DND-41 (cell line): ENCODE results near the gene SPCS2.

Experiments used
- ATAC-seq: fragments of 200-7000 bp; cut with Tn5 transposase; 3 replicates; pipeline ENCODE4 v1.9.1; 2021; ENCODE audit warnings: low read depth; ENCODE audit not compliant: insufficient read depth
- DNase-seq: peaks from one replicate; pipeline ENCODE4 v3.0.0-alpha.2; 2020
- H2AFZ ChIP-seq: 2 replicates; pipeline ENCODE4 v1.6.0; 2012; ENCODE audit warnings: low read depth, low read length
- H3K27ac ChIP-seq: 2 replicates; pipeline ENCODE4 v1.5.1; 2012; ENCODE audit warnings: low read length, inconsistent platforms
- H3K27me3 ChIP-seq: fragments of 200-600 bp; sonication (generic); 2 replicates; pipeline ENCODE4 v1.6.0; 2012; ENCODE audit warnings: low read length, mild to moderate bottlenecking, inconsistent platforms; ENCODE audit not compliant: insufficient read depth, poor library complexity
- H3K36me3 ChIP-seq: 2 replicates; pipeline ENCODE4 v1.5.1; 2012; ENCODE audit warnings: low read length, inconsistent platforms; ENCODE audit not compliant: insufficient read depth
- H3K4me1 ChIP-seq: 2 replicates; pipeline ENCODE4 v1.5.1; 2012; ENCODE audit warnings: mild to moderate bottlenecking, low read length; ENCODE audit not compliant: insufficient read depth
- H3K4me2 ChIP-seq: 2 replicates; pipeline ENCODE4 v1.6.0; 2012; ENCODE audit warnings: mild to moderate bottlenecking, moderate library complexity, low read length, inconsistent platforms; ENCODE audit not compliant: insufficient read depth
- H3K4me3 ChIP-seq, 2 experiments: fragments of 200-600 bp in 1 of 2; shearing (Covaris generic) in 1 of 2; 2 replicates each; pipeline ENCODE4 v1.5.1; 2012 to 2016; ENCODE audit warnings: inconsistent platforms in 2 of 2, low read length in 2 of 2, mild to moderate bottlenecking in 2 of 2, low read depth in 1 of 2, moderate library complexity in 1 of 2
- H3K79me2 ChIP-seq: 2 replicates; pipeline ENCODE4 v1.6.0; 2012; ENCODE audit warnings: low read length, inconsistent platforms; ENCODE audit not compliant: insufficient read depth
- H3K9ac ChIP-seq: 2 replicates; pipeline ENCODE4 v1.6.0; 2012; ENCODE audit warnings: low read depth, mild to moderate bottlenecking, inconsistent platforms, low read length, moderate library complexity
- H3K9me3 ChIP-seq: 2 replicates; pipeline ENCODE4 v1.5.1; 2012; ENCODE audit warnings: low read length, moderate library complexity, mild to moderate bottlenecking, inconsistent platforms; ENCODE audit not compliant: insufficient read depth, severe bottlenecking
- H4K20me1 ChIP-seq: 2 replicates; pipeline ENCODE4 v1.6.0; 2012; ENCODE audit warnings: low read length; ENCODE audit not compliant: insufficient read depth
- CTCF ChIP-seq: IDR thresholded peaks from 2 replicates; pipeline ENCODE4 v1.5.1; 2012; ENCODE audit warnings: borderline replicate concordance, low read length, moderate library complexity, mild to moderate bottlenecking; ENCODE audit not compliant: poor library complexity, severe bottlenecking; ENCODE audit errors: extremely low read depth
- EZH2 ChIP-seq: IDR thresholded peaks from 3 replicates; pipeline ENCODE4 v1.6.1; 2012; ENCODE audit warnings: borderline replicate concordance, low read depth, mild to moderate bottlenecking, moderate library complexity, low read length, inconsistent platforms; ENCODE audit not compliant: severe bottlenecking

Gene SPCS2

GRCh38 chr11:74953451-74953850 lies 4.4 kb downstream of the SPCS2 start:
- no peak for ATAC-seq
- peaks cover 45% of the 10 kb centered on the region for H3K36me3 ChIP-seq
- H3K9me3 ChIP-seq = no peaks in the 10 kb centered on the region
- H4K20me1 ChIP-seq = peaks cover 48% of the 10 kb centered on the region
- peaks cover 36% of the 10 kb centered on the region for H3K4me1 ChIP-seq
- H2AFZ ChIP-seq = no peak overlapping the region
- H3K4me2 ChIP-seq = 0 out of 2 replicates have a peak overlapping the region, but pooled peaks have one; percentile 31
- H3K4me3 ChIP-seq = no peak overlapping the region
- TF ChIP-seq CTCF (no peak), EZH2 (no peak)
- no peak overlapping the region for H3K27ac ChIP-seq
- H3K9ac ChIP-seq = no peak overlapping the region
- no peak for DNase-seq
- peaks cover 97% of the 10 kb centered on the region for H3K79me2 ChIP-seq
- H3K27me3 ChIP-seq = no peaks in the 10 kb centered on the region

- peaks cover 55% of the 10 kb centered on the region for H4K20me1 ChIP-seq
- no peak overlapping the region for H3K27ac ChIP-seq
- peak overlapping the region; percentile 7; the same call in 1 of the 2 replicates for H3K4me2 ChIP-seq
Observed at GRCh38 chr11:74954199-74954598, 5.1 kb downstream of the SPCS2 start.

GRCh38 chr11:74956397-74957015 lies 7.4 kb downstream of the SPCS2 start:
- H3K9me3 ChIP-seq = no peaks in the 10 kb centered on the region
- no peak overlapping the region for H2AFZ ChIP-seq
- peak overlapping the region; percentile 3; the same call in 1 of the 2 replicates for H3K4me2 ChIP-seq
- peaks cover 18% of the 10 kb centered on the region; the same call in 1 of the 2 replicates for H3K4me1 ChIP-seq
- H4K20me1 ChIP-seq = peaks cover 65% of the 10 kb centered on the region
- no peak for TF ChIP-seq CTCF
- TF ChIP-seq EZH2 = no peak
- no peak overlapping the region for H3K9ac ChIP-seq
- no peak for DNase-seq
- no peaks in the 10 kb centered on the region for H3K27me3 ChIP-seq
- H3K27ac ChIP-seq = no peak overlapping the region
- H3K4me3 ChIP-seq = no peak overlapping the region
- H3K36me3 ChIP-seq = peaks cover 58% of the 10 kb centered on the region
- peaks cover 99% of the 10 kb centered on the region for H3K79me2 ChIP-seq
- no peak for ATAC-seq

More at GRCh38 chr11:74954199-74954598, 5.1 kb downstream of the SPCS2 start:
- H3K9ac ChIP-seq = no peak overlapping the region
- ATAC-seq (no peak), DNase-seq (no peak)
- no peak for TF ChIP-seq EZH2
- TF ChIP-seq CTCF = no peak
- H2AFZ ChIP-seq = no peak overlapping the region
- peaks cover 99% of the 10 kb centered on the region for H3K79me2 ChIP-seq
- H3K4me1 ChIP-seq = peaks cover 34% of the 10 kb centered on the region
- no peaks in the 10 kb centered on the region for H3K27me3 ChIP-seq
- no peak overlapping the region for H3K4me3 ChIP-seq
- no peaks in the 10 kb centered on the region for H3K9me3 ChIP-seq
- H3K36me3 ChIP-seq = peaks cover 51% of the 10 kb centered on the region
